ENCODE measurements around the gene C22orf39.

C22orf39 gene

GRCh38 chr22:19396934-19397733, 50.4 kb downstream of the C22orf39 start:
- DNase-seq, result no peak

GRCh38 chr22:19396561-19396933, 51.0 kb downstream of the C22orf39 start:
- DNase-seq, result no peak

GRCh38 chr22:19395276-19395675, 52.2 kb downstream of the C22orf39 start:
- DNase-seq, result no peak

GRCh38 chr22:19394274-19395050, 53.0 kb downstream of the C22orf39 start:
- DNase-seq, result no peak

GRCh38 chr22:19393704-19394103, 53.8 kb downstream of the C22orf39 start:
- no peak for DNase-seq
